WI38 (cell line): ENCODE data around the gene IFITM5.

Source experiments
- H3K4me3 ChIP-seq: 2 replicates; pipeline ENCODE4 v1.5.1; 2011; ENCODE audit warnings: low read depth, mild to moderate bottlenecking, control low read depth, low read length
- CTCF ChIP-seq: IDR thresholded peaks from 2 replicates; pipeline ENCODE4 v1.5.1; 2012; ENCODE audit warnings: low read depth, mild to moderate bottlenecking, control low read depth, low read length

IFITM5 gene

GRCh38 chr11:266676-267439, 32.5 kb downstream of the IFITM5 start:
- no peak for TF ChIP-seq CTCF
- no peak overlapping the region for H3K4me3 ChIP-seq

- TF ChIP-seq CTCF: no peak
- H3K4me3 ChIP-seq: no peak overlapping the region
These were observed 37.7 kb downstream of the IFITM5 start for GRCh38 chr11:261624-262023.

- no peak overlapping the region for H3K4me3 ChIP-seq
- no peak for TF ChIP-seq CTCF
These were observed 39.9 kb downstream of the IFITM5 start for GRCh38 chr11:259413-259812.

GRCh38 chr11:257766-258493, 41.4 kb downstream of the IFITM5 start:
- no peak for TF ChIP-seq CTCF
- no peak overlapping the region for H3K4me3 ChIP-seq

GRCh38 chr11:256952-257737, 42.2 kb downstream of the IFITM5 start:
- H3K4me3 ChIP-seq: no peak overlapping the region

GRCh38 chr11:255816-256215, 43.5 kb downstream of the IFITM5 start:
- H3K4me3 ChIP-seq: no peak overlapping the region
- TF ChIP-seq CTCF: no peak

More at GRCh38 chr11:256952-257737, 42.2 kb downstream of the IFITM5 start:
- no peak for TF ChIP-seq CTCF
